ENCODE measurements around the gene PRDM16. TPM values are rescaled to one million over a fixed set of nuclear protein-coding genes. Genes with fewer than 3 reads are reported as not detected.

The PRDM16 gene
- polyA plus RNA-seq, 1 donor (not counting 4 experiments of a cell fraction or from before 2014, with no cell fraction given): 0.05 TPM

- DNase-seq (ENCODE audit: low read depth, low spot score) (no peak), FAIRE-seq (no peak)
- dilution Hi-C loops (cut with MboI; ENCODE audit: extremely low pct_ligation_motif_present, low sequenced_read_pairs): no loop called here
- Histone ChIP-seq H3K4me3 (ENCODE audit: control insufficient read depth in 2 of 3, extremely low read depth in 1 of 3, insufficient read depth in 2 of 3, low read depth in 1 of 3, low read length in 3 of 3) (no peak overlapping the region), H4K20me1 (ENCODE audit: control insufficient read depth, extremely low read depth, insufficient read depth, low read length) (no peaks in the 10 kb centered on the region), H3K4me2 (ENCODE audit: control insufficient read depth, extremely low read depth, insufficient read depth, low read depth, low read length) (no peak overlapping the region), H3K9me1 (ENCODE audit: control insufficient read depth, extremely low read depth, insufficient read depth, low read length) (no peaks in the 10 kb centered on the region), H3K27me3 (ENCODE audit: control insufficient read depth, extremely low read depth, insufficient read depth, low read length) (peaks cover 3% of the 10 kb centered on the region), H3K36me3 (ENCODE audit: control insufficient read depth in 2 of 2, extremely low read depth in 1 of 2, insufficient read depth in 2 of 2, low read length in 2 of 2) (no peaks in the 10 kb centered on the region), H3K9me3 (ENCODE audit: control insufficient read depth, low read depth, low read length) (no peaks in the 10 kb centered on the region), H2AFZ (ENCODE audit: control insufficient read depth, low read length) (no peak overlapping the region), H3K4me1 (ENCODE audit: control insufficient read depth, extremely low read depth, insufficient read depth, low read length) (no peaks in the 10 kb centered on the region), H3K27ac (ENCODE audit: control insufficient read depth, insufficient read depth, low read length) (no peak overlapping the region), H3K9ac (ENCODE audit: control insufficient read depth, extremely low read depth, insufficient read depth, low read length) (no peak overlapping the region), H3K79me2 (ENCODE audit: control insufficient read depth, insufficient read depth, low read length) (no peaks in the 10 kb centered on the region)
- TF ChIP-seq EZH2 (IDR thresholded peaks at IDR 0.05; ENCODE audit: low read length) (no peak), CTCF (optimal IDR thresholded peaks at IDR 0.05 in 1 of 3, IDR thresholded peaks at IDR 0.05 in 1 of 3, conservative IDR thresholded peaks at IDR 0.05 in 1 of 3; ENCODE audit: extremely low read depth in 1 of 3, insufficient read depth in 2 of 3, low read length in 3 of 3) (no peak)
These were observed 149.1 kb downstream of the PRDM16 start for GRCh38 chr1:3217979-3218679.

GRCh38 chr1:3219005-3219790, 150.2 kb downstream of the PRDM16 start:
- Histone ChIP-seq H2AFZ (ENCODE audit: control insufficient read depth, low read length) (no peak overlapping the region), H3K9me1 (ENCODE audit: control insufficient read depth, extremely low read depth, insufficient read depth, low read length) (no peaks in the 10 kb centered on the region), H4K20me1 (ENCODE audit: control insufficient read depth, extremely low read depth, insufficient read depth, low read length) (no peaks in the 10 kb centered on the region), H3K4me1 (ENCODE audit: control insufficient read depth, extremely low read depth, insufficient read depth, low read length) (no peaks in the 10 kb centered on the region), H3K9me3 (ENCODE audit: control insufficient read depth, low read depth, low read length) (no peaks in the 10 kb centered on the region), H3K4me3 (ENCODE audit: control insufficient read depth in 2 of 3, extremely low read depth in 1 of 3, insufficient read depth in 2 of 3, low read depth in 1 of 3, low read length in 3 of 3) (no peak overlapping the region), H3K27me3 (ENCODE audit: control insufficient read depth, extremely low read depth, insufficient read depth, low read length) (peaks cover 3% of the 10 kb centered on the region), H3K36me3 (ENCODE audit: control insufficient read depth in 2 of 2, extremely low read depth in 1 of 2, insufficient read depth in 2 of 2, low read length in 2 of 2) (no peaks in the 10 kb centered on the region), H3K9ac (ENCODE audit: control insufficient read depth, extremely low read depth, insufficient read depth, low read length) (no peak overlapping the region), H3K79me2 (ENCODE audit: control insufficient read depth, insufficient read depth, low read length) (no peaks in the 10 kb centered on the region), H3K27ac (ENCODE audit: control insufficient read depth, insufficient read depth, low read length) (no peak overlapping the region), H3K4me2 (ENCODE audit: control insufficient read depth, extremely low read depth, insufficient read depth, low read depth, low read length) (no peak overlapping the region)
- DNase-seq (ENCODE audit: low read depth, low spot score) (no peak), FAIRE-seq (no peak)
- no peak for TF ChIP-seq CTCF (optimal IDR thresholded peaks at IDR 0.05 in 1 of 3, IDR thresholded peaks at IDR 0.05 in 1 of 3, conservative IDR thresholded peaks at IDR 0.05 in 1 of 3; ENCODE audit: extremely low read depth in 1 of 3, insufficient read depth in 2 of 3, low read length in 3 of 3)
- no peak for TF ChIP-seq EZH2 (IDR thresholded peaks at IDR 0.05; ENCODE audit: low read length)
- dilution Hi-C loops (cut with MboI; ENCODE audit: extremely low pct_ligation_motif_present, low sequenced_read_pairs): no loop called here
